Measurements from ENCODE around the gene USP32.
"Not testable (repeated sequence)": the region's sequence is repeated elsewhere in the genome, so short reads cannot be mapped to it uniquely, and the experiment has no call there.

Gene USP32

DNA sequence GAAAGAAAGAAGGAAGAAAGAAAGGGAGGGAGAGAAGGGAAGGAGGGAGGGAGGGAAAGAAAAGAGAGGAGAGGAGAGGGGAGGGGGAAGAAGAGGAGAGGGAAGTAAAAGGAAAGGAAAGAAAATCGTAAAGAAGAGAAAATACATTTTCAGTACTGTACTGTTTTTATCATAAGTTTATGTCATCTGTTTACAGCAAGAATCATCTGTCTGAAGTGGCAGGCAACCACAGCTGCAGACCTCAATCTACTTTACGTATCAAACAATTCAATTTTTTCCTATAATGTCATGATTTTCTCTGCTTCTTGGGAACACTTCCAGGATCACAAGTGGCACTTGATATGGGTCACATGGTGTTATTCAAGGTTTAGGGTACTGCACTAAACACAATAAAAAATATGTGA is 58.3 kb downstream of the USP32 start:
- no peak for DNase-seq (ENCODE audit: low read depth)

DNA sequence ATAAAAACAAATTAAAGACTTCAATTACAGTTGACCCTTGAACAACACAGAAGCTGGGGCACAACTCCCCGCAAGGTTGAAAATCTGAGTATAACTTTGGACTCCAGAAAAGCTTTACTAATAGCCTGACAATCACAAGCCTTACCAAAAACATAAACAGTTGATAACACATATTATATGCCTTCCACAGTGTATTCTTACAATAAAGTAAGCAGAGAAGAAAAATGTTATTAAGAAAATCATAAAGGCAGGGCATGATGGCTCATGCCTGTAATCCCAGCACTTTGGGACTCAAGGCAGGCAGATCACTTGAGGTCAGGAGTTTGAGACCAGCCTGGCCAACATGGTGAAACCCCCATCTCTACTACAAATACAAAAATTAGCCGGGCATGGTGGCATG is 58.9 kb downstream of the USP32 start:
- not testable (repeated sequence) for DNase-seq (ENCODE audit: low read depth)

DNA sequence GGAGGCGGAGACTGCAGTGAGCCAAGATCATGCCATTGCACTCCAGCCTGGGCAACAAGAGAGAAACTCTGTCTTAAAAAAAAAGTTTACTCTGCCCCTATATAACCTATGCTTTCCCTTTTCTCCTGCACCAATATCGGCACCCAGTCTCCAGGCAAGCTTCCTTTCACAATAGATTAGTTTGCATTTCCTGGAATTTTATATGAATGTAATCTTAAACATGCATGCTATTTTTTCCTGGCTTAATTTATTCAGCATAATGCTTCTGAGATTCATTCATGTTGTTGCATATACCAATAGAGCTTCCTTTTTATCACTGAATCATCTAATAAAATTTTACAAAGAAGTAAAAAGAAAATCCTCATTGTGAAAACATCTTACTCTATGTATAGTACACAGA is 59.4 kb downstream of the USP32 start:
- no peak for DNase-seq (ENCODE audit: low read depth)

DNA sequence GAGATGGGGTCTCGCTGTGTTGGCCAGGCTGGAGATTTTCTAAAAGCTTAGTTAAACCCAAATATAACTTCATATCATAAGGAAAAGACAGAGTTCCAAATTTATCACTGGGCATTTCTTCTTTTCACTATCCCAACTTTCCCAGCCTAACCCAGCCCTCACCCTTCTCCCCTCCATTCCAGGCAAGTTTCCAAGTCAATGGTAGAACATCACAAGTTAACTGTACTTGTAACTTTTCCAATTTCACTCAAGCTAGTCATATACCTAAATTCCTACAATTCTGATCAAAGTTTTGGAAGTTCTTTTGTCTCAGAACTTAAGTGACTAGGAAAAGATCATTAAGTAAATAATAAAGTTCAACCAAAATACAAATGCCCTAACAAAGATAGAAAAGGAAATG is 61.2 kb downstream of the USP32 start:
- no peak for DNase-seq (ENCODE audit: low read depth)

DNA sequence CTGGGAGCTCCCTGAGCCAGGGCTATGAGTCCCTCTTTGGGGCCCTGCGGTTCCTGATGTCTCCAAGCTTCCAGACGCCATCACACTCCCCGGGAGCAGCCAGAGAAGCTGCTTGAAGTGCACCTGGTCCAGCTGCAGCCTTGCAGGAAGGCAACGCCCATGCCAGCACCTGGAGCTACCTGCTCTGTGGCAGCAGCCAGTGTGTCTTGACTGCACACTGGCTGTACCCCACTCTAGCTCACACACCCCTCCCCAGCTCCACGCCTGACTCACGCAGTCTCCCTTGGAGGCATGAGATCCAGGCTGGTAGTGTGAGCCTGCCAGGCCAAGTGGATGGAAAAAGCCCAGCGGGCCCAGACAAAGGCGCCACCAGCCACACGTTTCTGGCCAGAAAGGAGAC is 63.3 kb downstream of the USP32 start:
- DNase-seq (ENCODE audit: low read depth), result no peak

DNA sequence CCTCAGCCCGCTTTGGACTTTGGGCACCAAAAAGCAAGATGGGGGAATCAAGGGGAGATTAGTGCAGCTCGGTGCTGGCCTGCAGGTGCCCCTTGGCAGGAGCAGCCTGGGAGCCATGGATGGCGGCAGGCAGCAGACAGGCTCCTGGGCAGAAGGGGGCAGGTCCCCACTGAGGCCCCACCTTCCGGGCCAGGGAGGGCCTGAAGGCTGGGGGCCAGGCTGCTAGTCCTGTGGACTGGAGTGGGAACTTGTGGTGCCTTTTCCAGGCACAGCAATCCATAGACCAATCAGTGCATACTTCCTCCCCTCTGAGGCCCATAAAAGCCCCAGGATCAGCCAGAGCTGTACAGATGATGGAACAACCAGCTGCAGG is 64.0 kb downstream of the USP32 start:
- DNase-seq (ENCODE audit: low read depth), result no peak

DNA sequence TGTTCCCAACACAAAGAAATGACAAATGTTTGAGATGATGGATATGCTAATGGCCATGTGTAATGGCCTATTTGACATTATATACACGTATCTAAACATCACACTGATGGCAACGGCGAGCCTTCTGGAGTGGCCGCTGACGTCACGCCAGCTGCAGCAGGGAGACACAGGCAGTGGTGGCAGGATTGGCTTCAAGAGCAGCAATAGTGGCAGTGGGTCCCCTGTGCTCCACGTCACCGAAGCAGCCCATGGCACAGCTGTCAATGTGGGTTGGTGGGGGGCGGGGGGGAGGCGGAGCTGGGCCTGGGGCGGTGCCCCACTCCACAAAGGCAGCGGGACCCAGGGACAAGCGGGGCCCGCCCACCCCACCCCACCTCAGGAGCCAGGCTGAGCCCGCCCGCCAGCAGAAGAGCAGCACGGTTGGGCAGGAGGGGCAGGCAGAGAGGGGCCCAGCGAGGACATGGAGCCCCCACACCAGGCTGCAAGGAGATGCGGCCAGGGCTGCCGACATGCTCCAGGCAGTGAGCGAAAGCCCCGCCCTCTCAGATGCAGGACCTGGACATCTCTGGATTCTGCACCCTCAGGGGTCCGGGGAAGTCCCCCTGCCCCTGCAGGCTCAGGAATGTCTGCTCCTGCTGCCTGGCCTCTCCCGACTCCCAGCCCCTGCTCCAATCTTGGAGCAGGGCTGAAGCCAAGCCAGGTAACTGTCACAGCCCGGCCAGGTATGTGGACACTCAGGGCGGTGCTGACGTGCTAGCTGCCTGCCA is 64.6 kb downstream of the USP32 start:
- no peak for DNase-seq (ENCODE audit: low read depth)

DNA sequence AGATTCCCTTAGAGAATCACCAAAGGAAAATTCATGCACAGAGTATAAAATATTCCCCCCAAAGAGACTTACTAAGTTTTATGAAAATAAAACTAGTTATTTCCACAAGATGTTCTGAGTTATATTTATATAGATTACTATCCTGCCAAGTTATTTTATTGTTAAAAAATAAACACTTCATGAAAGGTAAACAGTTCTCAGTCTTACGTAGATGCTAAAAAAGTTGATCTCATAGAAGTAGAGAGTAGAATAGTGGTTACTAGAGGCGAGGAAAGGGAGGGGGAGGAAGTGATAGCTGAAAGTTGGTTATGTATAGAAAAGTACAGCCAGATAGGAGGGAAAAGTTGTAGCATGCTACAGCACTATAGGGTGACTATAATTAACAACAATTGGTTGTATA is 65.2 kb downstream of the USP32 start:
- DNase-seq (ENCODE audit: low read depth), result no peak

DNA sequence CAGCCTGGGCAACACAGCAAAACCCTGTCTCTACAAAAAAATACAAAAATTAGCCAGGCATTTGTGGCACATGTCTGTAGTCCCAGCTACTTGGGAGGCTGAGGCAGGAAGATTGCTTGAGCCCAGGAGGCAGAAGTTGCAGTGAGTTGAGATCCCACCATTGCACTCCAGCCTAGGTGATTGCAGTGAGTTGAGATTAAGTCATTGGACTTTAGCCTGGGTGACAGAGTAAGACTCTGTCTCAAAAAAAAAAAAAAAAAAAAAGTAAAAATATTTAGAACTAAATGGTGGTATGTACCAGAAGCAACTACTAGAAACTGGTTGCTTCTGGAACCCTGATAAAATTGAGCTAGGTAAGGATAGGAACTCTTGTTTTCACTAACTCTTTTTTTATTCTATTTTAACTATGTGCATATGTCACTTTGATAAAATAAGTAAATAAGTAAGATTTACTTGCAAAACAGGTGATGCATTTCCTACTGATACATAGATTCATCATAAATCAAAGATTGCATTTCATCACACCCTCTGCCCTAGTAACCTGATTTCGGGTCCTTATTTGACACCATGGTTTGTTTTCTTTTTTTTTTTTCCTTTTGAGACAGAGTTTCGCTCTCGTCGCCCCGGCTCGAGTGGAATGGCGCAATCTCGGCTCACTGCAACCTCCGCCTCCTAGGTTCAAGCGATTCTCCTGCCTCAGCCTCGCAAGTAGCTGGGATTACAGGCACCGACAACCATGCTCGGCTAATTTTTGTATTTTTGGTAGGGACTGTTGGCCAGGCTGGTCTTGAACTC is 66.0 kb downstream of the USP32 start:
- DNase-seq (ENCODE audit: low read depth), result no peak

DNA sequence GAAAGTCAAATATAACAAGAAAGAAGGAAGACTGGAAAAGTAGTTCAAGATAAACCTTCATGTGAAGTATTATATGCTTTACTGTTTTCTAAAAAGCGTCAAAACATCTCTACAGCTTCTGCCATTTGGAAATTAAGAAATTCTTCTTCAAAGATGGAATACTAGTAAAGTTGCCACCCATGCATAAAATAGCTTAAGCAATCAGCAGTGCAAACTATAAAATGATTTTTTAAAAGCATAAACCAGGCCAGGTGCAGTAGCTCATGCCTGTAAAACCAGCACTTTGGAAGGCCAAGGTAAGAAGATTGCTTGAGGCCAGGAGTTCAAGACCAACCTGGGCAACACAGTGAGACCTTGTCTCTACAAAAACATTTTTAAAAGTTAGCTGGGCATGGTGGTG is 68.2 kb downstream of the USP32 start:
- DNase-seq (ENCODE audit: low read depth), result no peak

DNA sequence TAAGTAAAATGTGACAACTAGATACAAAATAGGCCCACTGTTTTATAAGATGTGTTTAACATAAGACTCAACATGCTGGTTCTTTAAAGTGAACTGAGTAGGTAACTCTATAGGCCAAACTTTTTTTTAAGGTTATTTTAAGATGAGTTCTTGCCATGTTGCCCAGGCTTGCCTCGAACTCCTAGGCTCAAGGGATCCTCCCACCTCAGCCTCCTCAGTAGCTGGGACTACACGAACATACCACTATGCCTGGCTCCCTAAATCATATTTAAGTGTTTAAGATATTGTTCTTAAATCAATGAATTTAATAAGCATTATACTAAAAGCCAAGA is 69.9 kb downstream of the USP32 start:
- DNase-seq (ENCODE audit: low read depth), result no peak

DNA sequence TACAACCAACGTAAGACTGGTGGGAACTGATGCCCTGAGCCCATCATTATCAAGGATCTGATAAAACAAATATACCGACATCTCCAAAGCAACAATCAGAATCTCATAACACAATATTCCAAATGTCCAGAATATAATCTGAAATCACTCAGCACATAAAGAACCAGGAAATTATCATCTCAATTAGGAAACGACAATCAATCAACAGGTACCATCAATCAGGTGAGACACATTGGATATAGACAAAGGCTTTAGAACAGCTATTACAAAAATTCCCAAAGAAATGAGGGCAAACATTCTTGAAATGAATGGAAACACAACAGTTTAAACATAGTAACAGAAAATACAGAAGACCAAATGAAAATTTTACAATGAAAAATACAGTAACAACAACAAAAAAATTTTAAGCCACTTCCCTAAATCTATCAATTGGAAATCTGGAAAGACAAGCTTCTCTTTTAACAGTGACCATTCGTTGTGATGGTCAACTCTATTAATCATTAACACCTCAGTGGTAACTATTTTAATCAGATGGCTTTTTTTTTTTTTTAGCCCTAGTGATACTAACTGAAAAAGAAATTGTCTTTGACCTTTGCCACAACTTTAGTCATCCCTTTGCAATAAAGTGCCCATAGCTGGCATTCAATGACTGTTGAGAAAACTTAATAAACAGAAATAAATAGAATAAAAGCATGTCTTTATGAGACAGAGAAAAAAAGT is 70.4 kb downstream of the USP32 start:
- DNase-seq (ENCODE audit: low read depth), result no peak

DNA sequence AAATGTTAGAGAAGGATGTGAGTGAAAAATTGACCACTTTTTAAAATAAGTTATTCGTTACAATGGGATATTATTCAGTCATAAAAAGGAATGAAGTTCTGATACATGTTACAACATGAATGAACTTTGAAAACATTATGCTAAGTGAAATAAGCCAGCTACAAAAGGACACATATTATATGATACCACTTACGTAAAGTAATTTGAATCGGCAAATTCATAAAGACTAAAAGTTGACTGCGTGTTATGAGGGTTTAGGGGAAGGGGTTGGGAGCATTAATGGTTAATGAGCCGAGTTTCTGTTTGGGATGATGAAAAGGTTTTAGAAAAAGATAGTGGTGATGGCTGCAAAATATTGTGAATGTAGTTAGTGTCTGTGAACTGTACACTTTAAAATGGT is 73.1 kb downstream of the USP32 start:
- DNase-seq (ENCODE audit: low read depth), result no peak

DNA sequence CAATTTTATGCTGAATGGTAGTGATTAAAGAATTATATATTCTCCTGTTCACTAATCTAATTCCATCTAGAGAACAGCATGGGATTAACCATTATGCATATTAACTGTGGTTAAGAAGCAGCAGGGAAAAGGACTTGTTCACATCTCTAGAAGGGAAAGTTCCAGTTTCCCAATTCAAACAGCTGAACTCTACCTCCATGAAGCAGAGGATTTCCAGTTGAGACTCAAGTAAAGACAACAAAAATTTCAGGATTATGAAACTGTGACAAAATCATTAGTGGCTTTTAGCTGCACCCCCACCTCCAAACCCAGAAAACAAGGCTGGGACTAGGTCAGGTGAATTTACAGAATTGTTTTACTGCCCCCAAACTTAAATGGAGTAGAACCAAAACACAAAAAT is 73.6 kb downstream of the USP32 start:
- DNase-seq (ENCODE audit: low read depth), result no peak

DNA sequence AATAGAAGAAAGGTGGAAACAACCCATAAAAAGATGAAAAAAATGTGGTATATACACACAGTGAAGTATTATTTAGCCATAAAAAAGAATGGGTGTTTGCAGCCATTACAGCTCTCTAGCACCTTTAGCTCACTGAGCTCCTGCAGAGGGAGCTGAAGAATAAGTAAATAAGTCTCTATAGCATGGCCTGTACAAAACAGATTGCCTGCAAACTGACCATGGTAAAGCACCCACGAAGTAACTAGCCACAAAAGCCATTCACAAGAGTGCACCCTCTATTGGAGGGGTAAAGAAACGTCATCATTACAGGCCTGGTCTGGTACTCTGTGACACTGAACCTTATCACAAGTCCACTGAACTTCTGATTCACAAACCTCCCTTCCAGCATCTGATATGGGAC is 76.3 kb downstream of the USP32 start:
- DNase-seq (ENCODE audit: low read depth), result peak; percentile 19

DNA sequence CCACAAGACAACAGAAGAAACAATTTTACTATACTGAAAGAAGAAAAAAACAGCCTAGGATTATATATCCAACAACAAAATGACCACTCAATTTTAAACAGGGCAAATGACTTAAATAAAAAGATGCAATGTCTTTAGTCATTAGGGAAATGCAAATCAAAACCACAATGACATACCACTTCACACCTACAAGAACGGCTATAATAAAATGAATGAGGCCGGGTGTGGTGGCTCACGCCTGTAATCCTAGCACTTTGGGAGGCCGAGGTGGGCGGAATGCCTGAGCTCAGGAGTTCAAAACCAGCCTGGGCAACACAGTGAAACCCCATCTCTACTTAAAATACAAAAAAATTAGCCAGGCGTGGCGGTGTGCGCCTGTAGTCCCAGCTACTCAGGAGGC is 77.0 kb downstream of the USP32 start:
- not testable (repeated sequence) for DNase-seq (ENCODE audit: low read depth)

DNA sequence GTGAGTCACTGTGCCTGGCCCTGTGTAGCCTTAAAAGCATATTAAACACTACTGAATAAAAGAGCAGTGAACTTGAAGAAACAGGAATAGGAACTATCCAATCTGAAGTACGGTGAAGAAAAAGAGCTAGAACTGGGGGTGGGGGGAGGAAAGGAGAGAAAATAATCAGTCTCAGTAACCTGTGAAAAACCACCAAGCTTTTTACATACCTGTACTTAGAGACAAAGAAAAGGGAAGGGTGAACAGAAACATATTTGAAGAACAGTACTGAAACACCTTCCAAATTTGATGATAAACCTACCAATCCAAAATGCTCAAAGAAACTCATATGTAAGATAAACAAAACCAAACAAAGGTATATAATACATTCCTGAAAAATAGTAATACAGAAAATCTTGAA is 77.5 kb downstream of the USP32 start:
- DNase-seq (ENCODE audit: low read depth), result no peak

DNA sequence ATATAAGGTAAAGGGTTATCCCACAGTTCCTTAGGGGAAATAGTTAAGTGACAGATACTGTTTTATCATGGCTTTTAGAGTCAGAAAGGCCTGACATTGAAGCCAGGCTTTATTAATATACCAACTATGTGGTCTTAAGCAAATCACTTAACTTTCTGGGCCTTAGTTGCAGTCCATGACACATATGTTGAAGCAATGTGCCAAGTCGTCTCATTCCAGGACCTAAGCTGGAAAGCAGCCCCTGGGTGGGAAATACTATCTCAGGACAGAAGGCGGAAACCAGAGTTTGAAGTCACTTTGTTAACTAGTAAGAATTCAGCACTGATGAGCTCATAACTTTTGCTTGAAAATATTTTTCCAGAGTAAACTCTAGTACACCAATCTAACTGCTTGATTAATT is 80.0 kb downstream of the USP32 start:
- peak; percentile 13 for DNase-seq (ENCODE audit: low read depth)

DNA sequence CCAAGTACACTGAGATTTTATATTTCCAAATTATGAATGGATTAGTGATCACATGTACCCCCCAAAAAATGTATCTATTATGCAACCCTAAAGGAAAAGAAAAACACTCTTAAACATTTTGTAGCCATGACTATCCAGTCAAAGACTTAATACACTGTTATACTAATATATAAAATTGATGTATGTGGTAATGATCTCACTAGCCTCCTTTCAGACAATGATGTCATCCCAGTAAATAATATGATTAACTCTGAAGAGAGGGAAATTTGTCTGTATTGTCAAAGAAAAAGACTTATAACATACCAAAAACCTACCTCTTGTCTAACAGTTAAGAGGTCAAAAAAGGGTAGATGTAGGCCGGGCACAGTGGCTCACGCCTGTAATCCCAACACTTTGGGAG is 80.7 kb downstream of the USP32 start:
- peak; percentile 6 for DNase-seq (ENCODE audit: low read depth)

DNA sequence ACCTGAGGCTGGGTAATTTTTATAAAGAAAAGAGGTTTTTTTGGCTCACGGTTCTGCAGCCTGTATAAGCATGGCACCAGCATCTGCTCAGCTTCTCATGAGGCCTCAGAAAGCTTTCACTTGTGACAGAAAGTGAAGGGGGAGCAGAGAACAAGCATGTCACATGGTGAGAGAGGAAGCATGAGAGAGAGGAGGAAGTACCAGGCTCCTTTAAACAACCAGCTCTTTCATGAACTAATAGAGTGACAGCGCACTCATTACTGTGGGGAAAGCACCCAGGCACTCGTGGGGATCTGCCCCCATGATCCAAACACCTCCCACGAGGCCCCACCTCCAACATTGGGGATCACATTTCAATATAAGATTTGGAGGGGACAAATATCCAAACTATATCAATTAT is 86.8 kb downstream of the USP32 start:
- peak; percentile 11 for DNase-seq (ENCODE audit: low read depth)

DNA sequence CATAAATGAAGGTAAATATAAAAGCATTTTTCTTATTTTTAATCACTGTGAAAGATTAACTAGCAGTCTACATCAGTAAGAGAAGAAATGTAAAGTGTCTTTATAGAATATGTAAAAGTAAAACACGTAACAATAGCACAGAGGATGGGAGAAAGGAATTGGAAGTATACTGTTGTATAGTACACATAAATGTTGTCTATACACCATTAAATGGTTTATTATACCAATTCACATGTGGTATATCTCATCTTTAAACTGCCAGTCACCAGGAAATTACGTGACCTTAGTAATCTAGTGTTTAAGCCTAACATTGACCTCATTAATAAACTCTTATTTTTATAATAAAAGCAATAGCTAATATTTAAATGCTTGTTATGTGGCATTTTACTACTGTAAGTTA is 87.4 kb downstream of the USP32 start:
- no peak for DNase-seq (ENCODE audit: low read depth)

DNA sequence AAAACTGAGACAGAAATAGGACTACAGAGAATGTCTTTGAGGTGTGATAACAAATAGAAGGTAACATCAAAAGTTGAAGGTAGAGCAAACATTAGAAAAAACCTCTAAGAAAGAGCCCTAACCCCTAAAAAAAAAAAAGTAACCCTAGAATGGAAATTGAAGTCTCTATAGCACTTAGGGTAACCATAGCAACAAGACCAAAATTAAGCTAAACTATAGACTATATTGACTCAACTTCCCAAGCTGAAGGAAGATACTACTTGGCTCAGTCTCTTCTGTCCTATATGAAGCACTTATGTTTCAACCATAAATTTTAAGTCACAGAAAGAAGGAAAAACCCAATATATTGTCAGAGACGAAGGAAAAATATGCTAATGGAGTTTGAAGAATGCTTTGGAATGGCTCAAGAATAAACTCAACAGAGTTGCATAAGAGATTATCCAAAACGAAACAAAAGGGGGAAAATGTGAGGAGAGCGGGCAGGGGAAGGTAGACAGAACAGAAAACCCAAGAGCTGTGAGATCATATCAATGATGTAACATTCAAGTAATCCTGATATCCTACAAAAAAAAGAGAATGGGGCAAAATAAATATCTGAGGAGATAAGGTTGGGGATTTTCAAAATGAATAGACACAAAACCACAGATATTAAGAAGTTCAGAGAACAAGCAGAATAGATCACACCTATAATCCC is 88.4 kb downstream of the USP32 start:
- no peak for DNase-seq (ENCODE audit: low read depth)

DNA sequence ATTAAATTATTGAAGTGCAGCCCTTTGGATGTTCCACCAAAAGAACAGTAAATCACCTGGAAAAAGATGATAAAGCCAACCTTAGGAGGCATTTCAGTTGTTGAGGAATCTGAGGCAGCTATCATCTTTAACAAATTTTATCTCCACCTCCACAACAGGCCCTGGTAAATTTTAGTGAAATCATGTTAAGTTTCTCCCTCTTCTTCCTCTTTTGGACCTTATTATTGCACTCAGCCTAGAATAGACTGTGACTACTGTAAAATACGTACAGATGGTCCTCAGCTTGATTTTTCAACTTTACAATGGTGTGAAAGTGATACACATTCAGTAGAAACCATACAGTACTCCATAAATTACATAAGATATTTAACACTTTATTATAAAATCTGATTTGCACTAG is 90.3 kb downstream of the USP32 start:
- DNase-seq (ENCODE audit: low read depth), result no peak

All from ELR (cell line).